Pericardium fibroblast (primary cell): Measurements from ENCODE around the gene URB1. TPM values are rescaled to one million over a fixed set of nuclear protein-coding genes. Genes with fewer than 3 reads are reported as not detected.

Source experiments
- total RNA-seq: library from RNA; depleted of rRNA; stranded (reverse); fragments of >200 nt; gene quantifications from 2 replicates; pipeline ENCODE4 v1.2.3, GENCODE V29; 2015

URB1 gene, protein sequence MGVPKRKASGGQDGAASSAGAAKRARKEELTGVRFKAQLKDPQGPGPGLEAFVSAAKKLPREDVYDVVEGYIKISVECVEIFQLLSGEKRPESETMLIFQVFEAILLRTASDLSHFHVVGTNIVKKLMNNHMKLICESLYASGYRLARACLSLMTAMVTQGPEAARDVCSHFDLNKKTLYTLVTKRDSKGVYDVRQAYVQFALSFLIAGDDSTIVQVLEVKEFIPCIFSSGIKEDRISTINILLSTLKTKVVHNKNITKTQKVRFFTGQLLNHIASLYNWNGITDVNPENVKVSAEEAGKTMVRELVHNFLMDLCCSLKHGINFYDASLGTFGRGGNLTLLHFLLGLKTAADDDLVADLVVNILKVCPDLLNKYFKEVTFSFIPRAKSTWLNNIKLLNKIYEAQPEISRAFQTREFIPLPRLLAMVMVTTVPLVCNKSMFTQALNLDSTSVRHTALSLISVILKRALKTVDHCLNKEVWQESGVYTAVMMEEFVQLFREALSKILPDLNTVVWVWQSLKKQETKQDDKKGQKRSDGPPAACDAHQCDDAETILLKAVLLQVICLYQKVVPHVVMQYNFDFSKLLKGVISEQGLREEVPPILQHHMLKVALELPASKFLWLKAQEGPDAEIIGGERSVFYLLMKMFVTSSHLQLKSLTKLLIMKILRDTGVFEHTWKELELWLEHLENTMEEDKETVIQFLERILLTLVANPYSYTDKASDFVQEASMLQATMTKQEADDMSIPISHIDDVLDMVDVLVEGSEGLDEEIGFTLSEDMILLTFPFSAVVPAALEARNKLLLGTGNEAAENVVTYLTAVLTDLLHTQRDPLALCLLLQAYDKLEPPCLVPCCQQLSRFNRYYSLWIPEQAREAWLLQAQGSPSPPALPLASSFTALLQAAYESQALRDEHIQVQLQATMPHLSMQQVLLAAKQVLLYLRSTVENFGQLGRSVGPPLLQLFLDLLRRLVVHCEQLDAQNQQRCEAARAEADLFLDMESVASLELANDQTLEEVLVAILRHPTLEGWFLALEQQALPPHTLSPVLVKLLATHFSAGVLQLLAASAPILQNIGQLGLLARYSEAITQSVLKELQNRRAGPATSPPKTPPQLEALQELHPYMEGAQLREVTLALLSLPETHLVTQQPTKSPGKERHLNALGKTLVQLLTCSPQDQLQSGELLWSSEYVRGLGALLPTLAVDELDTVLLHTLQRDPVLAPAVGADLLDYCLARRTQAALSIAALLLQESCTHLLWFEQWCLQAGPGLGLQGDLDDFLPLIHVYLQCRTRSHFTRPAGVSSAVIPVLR (N-terminal part only)
- 11.4 and 17.0 TPM in 2 replicates for total RNA-seq

DNA sequence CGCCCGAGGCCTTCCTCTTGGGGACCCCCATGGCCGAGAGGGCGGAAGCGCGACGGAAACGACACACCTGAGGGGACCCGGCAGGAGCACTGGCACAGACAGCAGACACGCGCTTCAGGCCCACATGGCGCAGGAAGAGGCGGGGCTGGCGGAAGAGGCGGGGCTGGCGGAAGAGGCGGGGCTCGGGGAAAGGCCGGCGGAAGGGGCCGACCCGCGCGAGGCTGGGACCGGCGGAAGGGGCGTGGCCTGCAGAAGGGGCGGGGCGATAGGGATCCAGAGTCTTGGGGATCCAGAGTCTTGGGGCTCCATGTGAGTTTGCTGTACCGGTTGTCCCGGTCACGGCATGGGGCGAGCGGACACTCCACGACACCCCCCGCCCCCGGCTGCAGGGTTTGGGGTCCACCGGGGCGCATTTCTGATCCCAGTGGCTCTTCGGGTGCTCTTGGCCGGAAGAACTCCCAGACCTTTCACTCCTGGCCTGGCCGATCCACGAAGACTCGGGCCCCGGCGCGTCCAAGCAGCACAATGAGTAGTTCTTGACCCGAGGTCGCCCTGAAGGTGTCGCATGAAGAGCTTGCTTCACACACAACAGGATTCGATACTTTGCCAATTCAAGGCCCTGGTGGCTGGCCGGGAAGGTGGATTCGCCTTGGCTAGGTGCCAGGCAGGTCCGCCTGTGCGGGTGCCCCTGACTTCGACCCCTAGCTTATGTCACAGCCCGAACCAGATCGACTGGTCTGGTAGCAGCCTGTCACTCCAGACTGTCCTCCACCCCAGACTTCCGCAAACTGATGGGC is at the start of gene URB1:
Gene URB1, minus strand, starts transcription at position 133 of the 797 bp plus-strand sequence. Its CDS starts 102 bp downstream, at position 31.

DNA sequence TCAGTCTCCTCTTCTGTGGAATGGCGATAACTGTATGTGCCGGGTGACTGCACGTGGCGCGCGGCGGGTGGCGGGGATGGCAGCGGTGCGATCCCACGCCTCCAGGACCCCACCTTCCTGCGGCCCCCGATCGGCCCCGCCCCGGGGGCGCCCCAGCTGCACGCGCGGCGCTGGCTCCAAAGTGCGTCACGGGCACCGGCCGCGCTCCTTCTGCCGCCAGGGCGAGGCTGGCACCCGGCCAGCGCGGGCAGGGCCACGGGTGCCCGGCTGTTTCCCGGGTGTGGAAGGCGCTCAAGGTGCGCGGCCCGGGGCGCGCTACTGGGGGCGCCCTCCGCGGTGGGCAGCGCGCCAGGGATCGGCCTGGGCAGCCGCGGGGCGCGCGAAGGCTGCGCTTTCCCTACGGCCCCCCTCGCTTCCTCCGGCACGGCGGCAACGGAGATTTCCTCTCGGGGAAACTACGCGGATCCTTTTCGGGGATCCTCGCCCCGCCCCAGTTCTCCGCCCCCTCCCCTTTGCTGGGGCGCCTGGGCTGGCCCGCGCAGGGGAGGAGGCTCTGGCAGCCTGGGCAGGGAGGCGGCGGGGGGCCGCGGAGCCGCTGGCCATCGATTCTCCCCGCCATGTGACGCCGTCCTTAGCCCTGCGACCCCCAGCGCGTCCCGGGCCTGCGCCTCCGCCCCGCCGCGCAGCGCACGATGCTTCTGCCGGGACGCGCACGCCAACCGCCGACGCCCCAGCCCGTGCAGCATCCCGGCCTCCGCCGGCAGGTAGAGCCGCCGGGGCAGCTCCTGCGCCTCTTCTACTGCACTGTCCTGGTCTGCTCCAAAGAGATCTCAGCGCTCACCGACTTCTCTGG is 19.6 kb upstream of the URB1 start, which contains the start of gene EVA1C:
Gene EVA1C, plus strand, starts transcription at position 545 of the 853 bp plus-strand sequence. Its CDS starts 148 bp downstream, at position 693.

DNA sequence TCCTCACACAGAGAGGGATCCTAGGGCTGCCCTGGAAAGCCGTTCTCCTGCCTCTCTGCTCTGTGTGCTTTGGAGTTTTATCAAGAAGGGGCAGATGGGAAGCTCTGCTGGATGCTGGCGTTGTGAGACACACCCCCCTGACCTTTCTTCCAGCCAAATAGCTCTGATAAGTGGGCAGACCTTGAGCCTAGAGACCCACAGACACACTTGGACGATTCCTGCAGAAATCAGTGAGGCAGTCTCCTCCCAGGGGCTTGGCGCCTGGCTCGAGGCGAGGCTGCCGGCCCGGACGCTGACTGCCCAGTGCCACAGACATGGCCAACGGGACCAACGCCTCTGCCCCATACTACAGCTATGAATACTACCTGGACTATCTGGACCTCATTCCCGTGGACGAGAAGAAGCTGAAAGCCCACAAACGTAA is 94.1 kb downstream of the URB1 start, which contains the start of gene MRAP:
Gene MRAP, plus strand, starts transcription at position 198 of the 424 bp plus-strand sequence. Its CDS starts 117 bp downstream, at position 315.

DNA sequence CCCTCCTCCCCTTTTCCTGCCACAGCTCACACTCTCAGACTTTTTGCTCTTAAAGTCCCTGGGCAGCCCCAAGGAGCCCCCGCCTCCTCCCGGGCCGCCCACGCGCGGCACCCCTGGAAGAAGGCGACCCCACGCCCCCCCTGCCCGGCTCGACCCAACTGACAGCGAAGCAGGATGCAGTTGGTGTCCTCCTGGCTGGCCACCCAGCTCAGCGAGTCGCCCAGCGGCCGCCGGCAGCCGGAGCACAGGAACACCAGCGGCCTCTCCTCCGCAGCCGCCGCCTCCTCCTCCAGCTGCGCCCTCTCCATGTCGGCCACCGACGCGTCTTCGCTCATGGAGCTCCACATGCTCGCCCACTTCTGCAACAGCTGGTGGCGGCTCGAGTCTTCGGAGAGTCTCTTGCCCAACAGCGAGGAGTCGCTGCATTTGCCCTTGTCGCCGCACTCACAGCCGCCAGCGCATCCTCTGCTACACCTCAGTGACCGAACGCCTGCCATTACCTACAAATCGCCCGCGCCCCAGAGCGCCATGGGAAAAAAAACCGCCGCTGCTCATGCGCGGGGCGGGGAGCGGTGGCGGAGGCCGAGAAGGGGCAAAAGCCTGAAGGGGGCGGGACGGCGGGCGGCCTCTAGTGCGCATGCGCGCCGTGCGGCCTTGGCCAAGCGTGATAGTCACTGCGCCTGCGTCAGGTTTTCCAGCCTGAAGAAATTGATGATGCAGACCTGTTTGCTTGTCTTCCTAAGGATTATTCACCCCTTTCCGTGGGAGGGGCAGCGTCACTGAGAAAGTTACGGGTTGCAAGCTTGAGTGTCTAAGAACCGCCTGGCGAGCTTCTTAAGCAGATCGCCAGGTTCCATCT is 114.1 kb downstream of the URB1 start, which contains the start of gene MIS18A:
Gene MIS18A, minus strand, starts transcription at position 532 of the 859 bp plus-strand sequence. Its CDS starts 35 bp downstream, at position 497.

Other genes with a start within 250 kb of the URB1 start
- 2.8 and 6.4 TPM in 2 replicates for gene MIS18A, start 114.0 kb downstream of the URB1 start, total RNA-seq
- 0.12 and 1.2 TPM in 2 replicates for gene MRAP, start 94.2 kb downstream of the URB1 start, total RNA-seq
- gene EVA1C, start 19.7 kb upstream of the URB1 start, total RNA-seq: 17.8 and 23.6 TPM in 2 replicates
- gene TCP10L, start 192.5 kb upstream of the URB1 start, total RNA-seq: 0.34 and 0.35 TPM in 2 replicates
- 15.2 and 21.2 TPM in 2 replicates for gene CFAP298, start 219.4 kb upstream of the URB1 start, total RNA-seq